ENCODE measurements around the gene ABCC5. TPM values are rescaled to one million over a fixed set of nuclear protein-coding genes. Genes with fewer than 3 reads are reported as not detected.
"Not testable (repeated sequence)": the region's sequence is repeated elsewhere in the genome, so short reads cannot be mapped to it uniquely, and the experiment has no call there.

The ABCC5 gene
- total RNA-seq, 1 donor from 2014 or later = 18.7 TPM

DNA sequence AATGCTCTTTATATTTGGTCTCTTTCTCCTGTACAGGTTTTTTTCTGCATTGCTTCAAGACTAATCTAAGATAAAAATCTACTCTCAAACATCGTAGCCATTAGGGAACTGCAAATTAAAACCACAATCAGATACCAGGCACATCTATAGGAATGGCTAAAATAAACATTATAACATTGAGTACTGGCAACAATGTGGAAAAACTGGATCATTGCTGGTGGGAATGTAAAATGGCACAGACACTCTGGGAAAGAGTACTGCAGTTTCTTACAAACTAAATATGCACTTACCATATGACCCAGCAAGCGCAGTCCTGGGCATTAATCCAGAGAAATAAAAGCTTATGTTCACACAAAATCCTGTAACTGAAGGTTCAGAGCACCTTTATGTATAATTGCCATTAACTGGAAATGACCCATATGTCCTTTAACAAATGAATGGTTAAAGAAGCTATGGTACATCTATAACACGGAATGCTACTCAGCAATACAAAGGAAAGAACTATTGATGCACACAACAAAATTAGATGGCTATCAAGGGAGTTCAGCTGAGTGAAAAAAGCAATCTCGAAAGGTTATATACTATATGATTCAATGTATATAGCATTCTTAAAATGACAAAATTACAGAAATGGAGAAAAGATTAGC, 6.3 kb downstream of the ABCC5 start:
- FAIRE-seq = no peak
- no peak for DNase-seq (ENCODE audit: low read depth)
- Histone ChIP-seq H3K36me3 (ENCODE audit: control insufficient read depth, insufficient read depth, low read length) (peaks cover 5% of the 10 kb centered on the region), H3K27me3 (ENCODE audit: control insufficient read depth, insufficient read depth, low read length) (no peaks in the 10 kb centered on the region), H3K4me3 (ENCODE audit: low read depth, low read length) (no peak overlapping the region)
- TF ChIP-seq CTCF (IDR thresholded peaks at IDR 0.05; ENCODE audit: insufficient read depth, low read length, severe bottlenecking) = no peak

- Histone ChIP-seq H3K4me3 (ENCODE audit: low read depth, low read length) (no peak overlapping the region), H3K36me3 (ENCODE audit: control insufficient read depth, insufficient read depth, low read length) (peaks cover 6% of the 10 kb centered on the region), H3K27me3 (ENCODE audit: control insufficient read depth, insufficient read depth, low read length) (no peaks in the 10 kb centered on the region)
- FAIRE-seq = no peak
- peak; percentile 66 for DNase-seq (ENCODE audit: low read depth)
- no peak for TF ChIP-seq CTCF (IDR thresholded peaks at IDR 0.05; ENCODE audit: insufficient read depth, low read length, severe bottlenecking)
Observed at GRCh38 chr3:184008161-184008560, 9.5 kb downstream of the ABCC5 start.

DNA sequence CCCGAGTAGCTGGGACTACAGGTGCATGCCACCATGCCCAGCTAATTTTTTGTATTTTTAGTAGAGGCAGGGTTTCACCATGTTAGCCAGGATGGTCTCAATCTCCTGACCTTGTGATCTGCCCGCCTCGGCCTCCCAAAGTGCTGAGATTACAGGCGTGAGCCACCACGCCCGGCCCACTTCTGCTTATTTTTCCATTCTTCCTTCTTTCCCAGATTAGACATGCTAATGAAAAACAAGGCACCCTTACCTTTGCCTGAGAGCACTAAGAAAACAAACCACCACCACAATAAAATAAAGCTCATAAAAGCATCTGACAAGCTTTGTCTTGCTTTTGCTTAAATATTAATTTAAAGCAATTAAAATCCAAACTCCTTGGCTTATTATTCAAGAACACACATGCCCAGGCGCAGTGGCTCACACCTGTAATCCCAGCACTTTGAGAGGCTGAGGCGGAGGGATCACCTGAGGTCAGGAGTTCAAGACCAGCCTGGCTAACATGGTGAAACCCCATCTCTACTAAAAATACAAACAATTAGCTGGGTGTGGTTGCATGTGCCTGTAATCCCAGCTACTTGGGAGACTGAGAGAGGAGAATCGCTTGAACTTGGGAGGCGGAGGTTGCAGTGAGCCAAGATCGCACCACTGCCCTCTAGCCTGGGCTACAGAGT, 10.4 kb downstream of the ABCC5 start:
- H3K27me3 ChIP-seq (ENCODE audit: control insufficient read depth, insufficient read depth, low read length); H3K36me3 ChIP-seq (ENCODE audit: control insufficient read depth, insufficient read depth, low read length); DNase-seq (ENCODE audit: low read depth); FAIRE-seq; H3K4me3 ChIP-seq (ENCODE audit: low read depth, low read length): not testable (repeated sequence)

DNA sequence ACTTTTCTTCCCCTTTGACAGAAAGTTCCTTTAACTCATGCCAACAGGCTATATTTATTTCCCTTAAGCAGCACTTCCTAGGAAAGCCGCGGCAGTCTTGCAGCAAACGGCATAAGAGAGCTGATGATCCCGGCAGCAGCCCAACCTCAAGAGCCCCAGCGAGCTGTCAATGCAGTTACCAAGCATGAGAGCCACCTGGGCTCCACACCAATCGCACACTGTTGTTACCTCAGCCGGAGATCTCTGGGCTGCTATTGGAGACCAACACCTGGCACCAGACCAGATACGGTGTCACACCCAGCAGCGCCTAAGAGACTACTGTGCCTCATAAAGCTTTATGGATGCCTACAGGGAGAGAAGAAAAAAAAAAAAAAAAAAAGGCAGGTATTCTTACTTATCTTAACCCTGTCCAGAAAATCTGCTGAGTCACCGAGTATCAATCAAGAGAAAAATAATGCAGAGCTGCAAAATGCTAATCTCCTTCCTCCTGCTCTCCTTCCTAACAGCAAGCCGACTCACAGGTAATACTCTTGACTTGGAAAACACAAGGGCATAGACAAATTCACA, 11.7 kb downstream of the ABCC5 start:
- no peaks in the 10 kb centered on the region for H3K27me3 ChIP-seq (ENCODE audit: control insufficient read depth, insufficient read depth, low read length)
- no peak overlapping the region for H3K4me3 ChIP-seq (ENCODE audit: low read depth, low read length)
- peaks cover 3% of the 10 kb centered on the region for H3K36me3 ChIP-seq (ENCODE audit: control insufficient read depth, insufficient read depth, low read length)
- no peak for FAIRE-seq
- DNase-seq (ENCODE audit: low read depth) = peak; percentile 96
- no peak for TF ChIP-seq CTCF (IDR thresholded peaks at IDR 0.05; ENCODE audit: insufficient read depth, low read length, severe bottlenecking)

GRCh38 chr3:184004476-184004875, 13.2 kb downstream of the ABCC5 start:
- DNase-seq (ENCODE audit: low read depth) (no peak), FAIRE-seq (no peak)
- Histone ChIP-seq H3K36me3 (ENCODE audit: control insufficient read depth, insufficient read depth, low read length) (peaks cover 6% of the 10 kb centered on the region), H3K27me3 (ENCODE audit: control insufficient read depth, insufficient read depth, low read length) (no peaks in the 10 kb centered on the region), H3K4me3 (ENCODE audit: low read depth, low read length) (no peak overlapping the region)
- no peak for TF ChIP-seq CTCF (IDR thresholded peaks at IDR 0.05; ENCODE audit: insufficient read depth, low read length, severe bottlenecking)

DNA sequence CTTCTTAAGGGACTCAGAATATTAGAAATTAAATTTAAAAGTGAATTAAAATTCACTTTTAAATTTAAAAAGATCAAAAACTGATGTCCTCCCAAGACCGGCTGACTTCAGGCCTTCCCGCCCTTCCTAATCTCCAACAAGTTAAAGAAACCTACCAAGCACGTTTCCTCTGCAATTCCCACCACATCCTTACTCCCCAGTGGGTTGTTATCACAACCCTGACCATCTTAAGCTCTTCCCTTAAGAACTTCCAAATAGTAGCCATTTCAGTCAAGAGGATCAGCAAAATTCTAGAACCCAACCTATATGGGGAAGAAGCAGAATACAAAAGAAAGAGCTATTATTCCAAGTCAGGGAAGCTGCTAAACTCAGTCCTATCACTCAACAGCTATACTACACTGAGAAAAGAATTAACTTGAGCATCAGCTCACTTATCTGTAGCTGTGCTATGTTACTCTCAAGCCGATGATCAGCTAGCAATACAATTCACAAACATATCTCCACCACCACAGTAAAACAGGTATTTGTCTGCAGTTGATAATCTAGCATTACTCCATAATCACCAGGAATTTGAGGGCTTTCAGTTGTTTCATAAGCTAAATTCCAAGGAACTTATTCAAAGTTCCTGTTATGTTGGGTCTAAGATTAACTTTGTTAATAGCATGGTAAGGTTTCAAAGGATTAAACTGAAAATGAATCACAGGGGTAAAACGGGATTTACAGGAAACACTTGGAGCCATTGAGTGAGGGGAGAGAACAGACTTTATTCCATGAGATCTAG, 14.3 kb downstream of the ABCC5 start:
- peaks cover 4% of the 10 kb centered on the region for H3K36me3 ChIP-seq (ENCODE audit: control insufficient read depth, insufficient read depth, low read length)
- TF ChIP-seq CTCF (IDR thresholded peaks at IDR 0.05; ENCODE audit: insufficient read depth, low read length, severe bottlenecking) = no peak
- DNase-seq (ENCODE audit: low read depth) = peak; percentile 90
- H3K4me3 ChIP-seq (ENCODE audit: low read depth, low read length) = no peak overlapping the region
- H3K27me3 ChIP-seq (ENCODE audit: control insufficient read depth, insufficient read depth, low read length) = no peaks in the 10 kb centered on the region
- no peak for FAIRE-seq

Data from bronchial epithelial cell (primary cell).